NB4 (cell line): ENCODE measurements around the gene LRRN4.

Source experiments
- CTCF ChIP-seq: IDR thresholded peaks from one replicate; pipeline ENCODE4 v1.5.1; 2012; ENCODE audit warnings: low read depth, low read length
- POLR2A ChIP-seq: IDR thresholded peaks from 2 replicates; pipeline ENCODE4 v1.6.1; 2011; ENCODE audit warnings: mild to moderate bottlenecking; ENCODE audit not compliant: insufficient read length; ENCODE audit errors: extremely low read depth

- TF ChIP-seq POLR2A (no peak), CTCF (no peak)
Measured at GRCh38 chr20:6057139-6057538, 3.3 kb upstream of the LRRN4 start.
